Ureter (tissue), 1 donor: ENCODE data around the gene GRK5. TPM values are rescaled to one million over a fixed set of nuclear protein-coding genes. Genes with fewer than 3 reads are reported as not detected.

Experiments used
- DNase-seq: peaks from one replicate; pipeline ENCODE4 v3.0.0-alpha.2; 2020; ENCODE audit warnings: low spot score
- total RNA-seq: library from RNA; stranded (reverse); gene quantifications from one replicate; pipeline ENCODE4 v1.2.4, GENCODE V29; 2023
- donor health status: DM: yes; HTN: yes; CAD: no.

GRK5 gene
- total RNA-seq, 1 donor from 2014 or later: 16.7 TPM

DNA sequence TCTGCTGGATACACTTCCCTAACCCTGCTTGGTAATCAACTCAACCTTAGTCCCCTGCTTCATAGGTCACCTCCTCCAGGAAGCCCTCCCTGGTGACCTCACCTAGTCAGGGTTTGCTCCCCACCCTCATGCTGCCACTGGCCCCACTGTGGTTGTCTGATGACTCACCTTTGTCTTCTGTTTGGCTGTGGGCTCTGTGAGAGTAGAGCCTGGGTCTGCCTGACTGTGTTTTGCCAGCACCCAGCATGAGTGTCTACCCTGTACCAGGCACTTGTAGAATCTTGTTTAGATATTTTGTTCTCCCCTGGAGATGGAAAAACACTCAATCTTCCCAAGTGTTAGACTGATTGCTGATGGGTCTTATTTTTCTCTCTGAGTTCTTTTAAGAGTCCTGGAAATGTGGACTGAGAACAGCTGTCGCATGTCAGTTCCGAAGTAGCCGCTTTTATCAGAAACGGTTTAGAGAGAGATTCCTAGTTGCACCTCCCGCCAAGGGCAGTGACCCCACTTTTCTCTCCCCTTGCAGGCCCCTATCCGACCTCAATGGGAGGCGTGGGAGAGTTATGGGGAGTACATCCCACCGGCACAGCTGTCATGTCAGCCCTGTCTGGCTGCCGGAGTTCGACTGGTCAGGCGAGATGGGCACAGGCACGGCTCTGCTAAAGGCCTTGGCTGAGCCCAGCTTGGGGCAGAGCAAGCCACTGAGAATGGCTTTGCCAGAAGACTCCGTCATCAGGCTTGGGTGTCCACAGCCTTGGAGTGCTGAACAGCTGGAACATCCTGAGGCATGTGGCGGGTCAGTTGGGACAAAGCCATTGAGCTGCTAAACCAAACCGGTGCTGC lies 134.3 kb downstream of the GRK5 start:
- peak; percentile 69 for DNase-seq

DNA sequence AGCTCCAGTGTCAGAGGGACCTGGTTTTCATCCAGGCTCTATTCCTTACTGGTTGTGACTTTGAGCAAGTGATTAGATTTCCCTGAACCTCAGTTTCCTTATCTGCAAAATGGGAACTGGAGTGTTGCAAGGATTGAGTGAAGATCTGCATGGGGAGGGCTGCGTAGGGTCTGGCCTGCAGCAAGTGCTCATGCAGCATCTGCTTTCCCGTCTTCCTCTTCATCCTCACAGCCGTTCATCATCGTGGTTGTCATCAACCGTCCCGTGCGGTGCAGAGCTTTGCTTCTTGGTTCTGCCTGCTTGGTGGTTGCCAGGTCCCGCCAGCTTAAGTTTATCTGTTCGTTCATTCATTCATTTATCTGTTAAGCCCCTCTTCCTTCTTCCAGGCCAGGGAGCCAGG lies 135.0 kb downstream of the GRK5 start:
- no peak for DNase-seq

DNA sequence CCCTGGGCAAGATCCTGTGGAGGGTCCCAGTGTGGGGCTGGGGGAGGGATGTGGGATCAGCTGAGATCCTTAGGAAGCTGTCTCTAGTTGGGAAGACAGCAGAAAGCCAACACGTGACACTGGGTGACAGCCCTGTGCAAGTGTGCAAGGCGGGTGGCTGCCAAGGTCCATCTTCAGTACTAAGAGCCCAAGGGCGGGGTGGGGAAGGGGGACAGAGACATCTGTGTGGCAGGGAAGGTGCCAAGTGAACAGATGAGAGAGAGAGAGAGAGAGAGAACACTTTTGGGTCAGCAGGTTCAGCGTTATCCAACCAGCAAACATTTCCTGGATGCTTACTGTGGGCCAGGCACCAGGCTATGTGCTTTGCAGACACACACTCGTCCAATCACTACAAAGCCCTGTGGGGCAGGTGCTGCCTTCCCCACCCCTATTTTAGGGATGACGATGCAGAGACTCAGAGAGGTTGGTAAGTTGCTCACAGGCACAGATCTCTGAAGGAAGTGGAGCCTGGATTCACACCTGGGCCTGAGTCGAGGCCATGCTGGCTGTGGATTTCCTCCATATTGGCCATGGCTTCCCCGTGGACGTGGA lies 135.7 kb downstream of the GRK5 start:
- no peak for DNase-seq

DNA sequence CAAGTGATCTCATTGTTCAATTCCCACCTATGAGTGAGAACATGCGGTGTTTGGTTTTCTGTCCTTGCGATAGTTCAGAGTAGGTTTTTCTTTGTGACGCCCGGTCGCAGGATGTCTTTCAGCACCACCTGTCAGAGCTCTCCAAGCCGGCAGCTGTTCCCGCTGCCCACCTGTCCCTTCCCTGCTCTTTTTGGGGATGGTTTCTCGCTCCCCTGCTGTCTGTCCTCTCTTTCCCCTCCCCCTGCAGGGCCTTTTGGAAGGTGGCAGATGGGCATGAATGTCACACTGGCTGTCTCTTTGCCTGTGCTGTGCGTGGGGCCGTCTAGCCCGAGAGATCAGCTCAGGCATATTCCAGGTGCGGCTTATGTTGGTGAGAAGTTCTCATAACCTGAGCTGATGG lies 137.0 kb downstream of the GRK5 start:
- DNase-seq: no peak

DNA sequence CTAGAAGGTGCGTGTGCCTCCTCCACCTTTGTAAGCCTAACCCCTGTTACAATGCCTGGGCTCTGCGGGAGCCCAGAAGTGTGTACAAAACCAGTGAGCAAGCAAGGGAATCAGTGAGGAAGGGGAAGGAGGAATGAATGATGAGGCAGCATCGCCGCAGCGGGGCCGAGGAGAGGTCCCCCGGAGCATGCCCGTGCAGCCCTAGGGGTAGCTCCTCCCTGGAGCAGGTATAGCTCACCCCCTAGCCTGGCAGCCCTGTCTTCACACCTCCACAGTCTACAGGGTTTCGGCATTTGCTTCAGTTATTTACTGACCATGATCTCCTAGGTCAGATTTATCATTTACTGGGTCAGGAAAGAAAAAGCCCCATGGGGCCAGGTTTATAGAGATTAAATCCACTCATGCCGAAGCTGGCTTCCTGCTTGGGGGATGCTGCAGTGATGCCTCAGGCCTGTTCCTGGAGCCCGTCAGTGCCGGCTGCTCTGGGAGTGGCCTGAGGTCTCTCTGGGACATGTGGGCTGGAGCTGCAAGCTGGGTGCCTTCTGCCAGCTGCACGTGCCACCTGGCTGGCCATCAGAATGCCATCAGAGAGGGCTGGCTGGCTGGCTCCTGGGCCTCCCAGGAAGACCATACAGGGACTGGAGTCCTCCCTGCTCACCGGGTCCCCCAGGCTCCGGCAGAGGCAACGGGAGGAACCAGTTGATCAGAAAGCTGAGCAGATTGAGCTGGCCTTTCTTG lies 138.9 kb downstream of the GRK5 start:
- DNase-seq: no peak

DNA sequence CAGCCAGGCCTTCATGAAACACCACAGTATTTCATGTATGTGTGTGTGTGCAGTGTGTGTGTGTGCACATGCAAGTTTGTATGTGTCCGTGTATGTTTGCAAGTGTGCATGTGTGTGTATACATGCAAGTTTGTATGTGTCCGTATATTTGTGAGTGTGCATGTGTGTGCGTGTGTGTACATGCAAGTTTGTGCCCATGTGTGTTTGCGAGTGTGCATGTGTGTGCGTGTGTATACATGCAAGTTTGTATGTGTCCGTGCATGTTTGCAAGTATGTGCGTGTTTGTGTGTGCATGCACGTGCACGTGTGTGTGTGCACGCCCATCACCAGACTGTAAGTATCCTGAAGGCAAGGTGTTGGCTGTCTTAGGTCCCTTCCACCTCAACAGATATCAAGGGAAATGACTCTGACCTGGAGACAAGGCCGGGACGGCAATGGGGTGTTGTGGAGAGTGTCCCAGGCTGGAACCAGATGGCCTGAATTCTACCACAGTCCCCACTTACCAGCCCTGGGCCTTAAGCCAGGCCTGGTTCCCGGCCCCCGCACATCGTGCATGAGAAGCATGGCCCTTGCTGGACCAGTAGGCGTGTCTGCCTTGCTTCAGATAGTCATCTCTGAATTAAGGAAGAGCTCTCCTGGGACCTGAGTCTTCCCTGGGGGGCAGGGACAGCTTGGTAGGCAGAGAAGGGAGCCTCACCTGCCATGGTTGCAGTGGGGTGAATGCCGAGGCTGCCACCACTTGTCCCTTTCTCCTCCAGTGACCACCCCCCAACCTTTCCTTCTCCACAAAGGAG lies 140.0 kb downstream of the GRK5 start:
- no peak for DNase-seq

DNA sequence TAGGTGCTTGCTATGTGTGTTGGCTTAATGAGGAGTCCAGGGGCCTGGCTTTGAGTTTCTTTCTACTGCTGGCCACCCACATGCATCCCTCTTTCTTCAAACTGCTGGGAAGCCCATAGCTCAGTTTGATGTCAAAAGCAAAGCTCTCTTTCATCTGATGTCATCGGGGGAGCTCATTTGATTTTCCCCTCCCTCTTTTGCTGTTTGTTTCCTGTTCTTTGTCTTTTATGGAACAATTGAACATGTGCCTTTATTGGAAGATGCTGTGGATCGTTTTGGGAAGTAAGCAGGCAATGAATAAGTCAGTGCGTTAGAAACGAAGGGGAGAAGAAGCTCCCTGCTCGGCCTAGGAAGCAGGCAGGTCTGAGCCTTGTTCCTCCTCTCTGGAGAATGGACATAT lies 140.7 kb downstream of the GRK5 start:
- DNase-seq: no peak

DNA sequence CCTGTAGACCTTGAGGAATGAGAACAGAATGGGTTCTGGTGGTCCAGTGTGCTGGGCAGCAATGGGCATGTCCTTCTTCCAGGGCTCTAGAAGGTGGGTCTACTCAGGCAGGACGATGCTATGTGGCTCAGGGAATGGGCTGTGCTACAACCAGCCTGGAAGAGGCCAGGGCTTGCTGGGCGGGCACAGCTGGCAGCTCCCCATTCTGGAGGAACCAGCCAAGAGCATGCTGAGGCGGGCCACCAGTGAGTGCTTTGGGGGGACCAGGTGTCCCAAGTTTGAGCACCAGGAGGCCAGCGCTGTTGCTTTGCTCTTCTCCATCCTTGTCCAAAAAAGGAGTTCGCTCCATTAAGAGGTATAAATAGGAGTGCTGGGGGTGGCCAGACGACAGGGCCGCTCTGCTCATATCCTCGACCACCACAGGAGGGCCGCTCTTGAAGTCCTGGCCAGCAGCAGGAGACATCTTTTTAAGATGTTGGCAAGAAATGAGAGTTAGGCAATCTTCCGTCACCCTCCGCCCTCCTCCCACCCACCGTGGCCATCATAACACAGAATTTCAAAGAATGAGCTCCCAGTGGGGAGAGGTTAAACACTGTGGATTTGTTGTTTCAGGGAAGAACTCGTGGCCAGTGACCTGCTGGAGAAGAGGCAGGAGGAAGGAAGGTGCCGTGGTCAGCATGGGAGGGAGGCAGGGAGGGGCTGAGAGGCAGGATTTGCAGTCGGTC lies 141.3 kb downstream of the GRK5 start:
- no peak for DNase-seq

DNA sequence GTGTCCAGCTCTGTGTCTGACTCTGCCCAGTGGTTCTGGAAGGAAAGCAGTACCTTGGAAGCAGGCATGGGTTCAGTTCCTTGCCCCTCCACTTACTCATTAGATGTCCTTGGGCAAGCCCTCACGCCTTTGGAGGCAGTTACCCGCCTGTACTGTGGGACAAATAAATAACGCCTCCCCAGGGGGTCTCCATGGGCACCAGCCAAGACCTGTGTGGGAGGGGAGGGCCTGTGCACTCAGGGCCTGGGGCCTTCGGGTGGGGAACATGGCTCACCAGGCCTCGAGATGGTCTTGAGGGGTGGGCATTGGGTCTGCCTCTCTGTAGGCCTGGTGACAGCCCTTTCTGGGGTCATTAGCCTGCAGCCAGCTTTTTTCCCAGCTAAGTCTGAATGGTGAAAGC lies 142.0 kb downstream of the GRK5 start:
- DNase-seq: no peak

DNA sequence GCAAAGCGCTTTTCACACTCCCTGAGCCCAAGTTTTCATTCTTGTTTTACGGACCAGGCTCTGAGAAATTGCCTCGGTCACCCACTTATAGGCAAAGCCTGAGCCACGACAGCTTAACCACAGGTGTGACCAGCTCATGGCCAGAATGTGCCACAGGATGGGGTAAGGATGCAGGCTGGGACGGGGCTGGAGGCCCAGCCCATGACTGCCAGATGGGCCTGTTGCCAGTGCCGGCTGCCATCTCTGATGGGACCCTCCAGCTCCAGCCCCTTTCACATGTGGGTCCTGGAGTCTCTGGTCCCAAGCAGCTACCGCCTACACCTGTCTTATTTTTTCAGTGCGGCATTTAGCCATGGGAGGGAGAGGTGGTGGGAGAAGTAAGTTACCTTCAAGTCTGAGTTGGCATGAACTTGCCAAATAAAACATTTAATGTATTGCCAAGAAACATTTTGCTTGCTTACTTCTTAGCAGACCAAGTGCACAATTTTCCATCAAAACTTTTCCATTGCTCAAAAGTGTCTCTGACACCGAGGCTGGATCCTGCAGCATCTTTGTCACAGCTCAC lies 142.6 kb downstream of the GRK5 start:
- DNase-seq: no peak

DNA sequence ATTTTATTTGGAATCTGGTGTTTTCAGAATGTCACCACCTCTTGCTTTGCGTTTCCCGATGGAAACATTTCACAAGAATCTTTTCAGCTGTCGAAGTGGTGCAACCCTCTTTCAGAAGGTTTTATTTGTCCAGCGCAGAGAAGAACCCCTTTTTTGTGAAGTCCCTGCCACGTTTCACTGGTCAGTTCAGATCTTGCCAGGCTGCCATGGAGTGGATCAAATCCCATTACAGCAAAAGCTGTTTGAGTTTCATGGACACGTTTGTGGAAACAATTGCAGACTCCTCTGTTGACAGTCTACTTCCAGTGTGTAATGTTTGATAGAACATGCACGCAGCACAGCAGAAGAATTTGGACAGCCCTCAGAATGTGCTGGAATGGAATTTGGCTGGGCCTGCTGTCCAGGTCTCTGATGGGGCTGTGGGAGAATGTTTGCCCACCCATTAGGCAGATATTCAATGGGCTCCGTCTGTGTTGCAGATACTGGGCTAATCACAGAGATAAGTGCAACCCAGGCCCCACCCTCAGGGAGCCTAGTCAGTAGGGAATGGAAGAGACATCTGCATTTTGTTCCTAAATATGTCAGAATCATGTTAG lies 143.2 kb downstream of the GRK5 start:
- DNase-seq: no peak

DNA sequence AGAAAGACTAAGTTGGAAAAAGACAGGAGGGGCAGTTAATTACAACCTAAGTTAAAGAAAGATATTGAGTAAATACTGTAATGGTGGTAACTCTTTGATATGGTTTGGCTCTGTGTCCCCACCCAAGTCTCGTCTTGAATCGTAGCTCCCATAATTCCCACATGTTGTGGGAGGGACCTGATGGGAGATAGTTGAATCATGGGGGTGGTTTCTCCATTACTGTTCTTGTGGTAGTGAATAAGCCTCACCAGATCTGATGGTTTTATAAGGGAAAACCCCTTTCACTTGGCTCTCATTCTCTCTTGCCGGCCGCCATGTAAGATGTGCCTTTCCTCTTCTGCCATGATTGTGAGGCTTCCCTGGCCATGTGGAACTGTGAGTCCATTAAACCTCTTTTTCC lies 143.8 kb downstream of the GRK5 start:
- no peak for DNase-seq

DNA sequence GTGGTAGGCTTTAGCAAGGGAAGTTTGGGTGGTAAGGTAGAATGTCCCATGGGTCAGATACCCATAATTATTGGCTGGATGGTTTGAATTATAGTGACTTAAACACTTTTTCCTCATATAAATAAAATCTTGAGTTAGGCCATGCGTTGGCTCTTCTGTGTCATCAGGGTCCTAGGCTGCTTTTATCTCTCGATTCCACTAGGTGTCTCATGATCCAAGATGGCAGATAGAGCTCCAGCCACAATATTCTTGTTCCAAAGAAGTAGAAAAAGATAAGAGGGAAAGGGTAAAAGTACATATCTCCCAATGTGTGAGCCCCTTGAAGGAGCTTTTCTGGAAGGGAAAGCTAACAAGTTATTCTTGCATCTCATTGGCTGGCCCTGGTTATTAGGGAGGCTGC lies 144.7 kb downstream of the GRK5 start:
- DNase-seq: no peak

DNA sequence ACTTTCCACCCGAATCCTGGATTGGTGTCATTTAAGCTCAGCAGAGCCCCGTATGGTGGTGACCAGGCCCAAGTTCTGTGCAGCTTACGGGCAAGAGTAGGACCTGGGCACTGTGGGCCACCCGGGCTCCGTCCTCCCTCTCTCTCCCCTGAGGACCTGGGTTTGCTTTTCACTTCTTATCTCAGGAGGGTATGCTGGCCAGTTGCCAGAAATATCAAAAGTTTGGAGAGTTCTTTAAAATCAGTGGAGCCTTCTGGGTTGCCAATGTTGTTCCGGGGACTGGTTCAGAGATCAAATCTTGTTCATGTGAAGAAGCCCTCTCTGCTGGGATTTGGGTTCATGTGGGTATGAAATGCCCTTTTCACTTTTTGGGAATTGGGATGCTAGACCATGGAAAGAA lies 145.4 kb downstream of the GRK5 start:
- no peak for DNase-seq

DNA sequence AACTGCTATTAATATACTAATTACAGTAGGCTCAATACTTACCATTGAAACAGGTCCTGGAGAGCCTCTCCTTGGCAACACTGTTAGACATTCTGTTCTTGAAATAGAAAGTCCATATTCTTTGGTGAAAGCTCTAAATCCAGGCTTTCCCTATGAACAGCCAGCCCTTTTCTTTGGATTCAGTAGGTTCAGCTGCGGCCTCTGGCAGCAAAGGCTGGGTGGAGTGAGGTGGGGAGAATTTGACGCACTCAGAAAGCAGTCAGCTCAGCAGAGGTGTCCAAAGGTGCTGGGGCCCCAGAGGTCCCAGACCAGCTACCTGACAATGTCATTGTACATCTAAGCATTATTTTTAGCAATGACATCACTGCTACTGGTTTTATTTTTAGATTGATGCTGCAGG lies 146.1 kb downstream of the GRK5 start:
- no peak for DNase-seq

DNA sequence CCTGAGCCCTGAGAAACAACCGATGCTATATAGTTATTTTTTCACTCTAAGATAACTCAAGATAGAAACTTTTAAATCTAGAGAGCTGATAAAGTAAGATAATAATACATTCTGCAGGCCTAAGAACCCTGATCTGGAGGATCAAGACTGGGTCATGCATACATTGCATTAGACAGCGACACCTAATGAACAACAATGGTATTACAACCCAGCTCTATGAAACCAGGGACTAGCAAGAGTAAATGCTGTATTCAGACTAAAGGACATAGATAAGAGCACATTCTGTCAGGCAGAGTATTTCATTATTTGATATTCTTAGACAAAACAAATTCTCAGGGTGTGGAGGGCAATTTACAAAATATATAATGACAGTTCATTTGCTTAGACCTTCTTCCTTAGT lies 148.6 kb downstream of the GRK5 start:
- no peak for DNase-seq

DNA sequence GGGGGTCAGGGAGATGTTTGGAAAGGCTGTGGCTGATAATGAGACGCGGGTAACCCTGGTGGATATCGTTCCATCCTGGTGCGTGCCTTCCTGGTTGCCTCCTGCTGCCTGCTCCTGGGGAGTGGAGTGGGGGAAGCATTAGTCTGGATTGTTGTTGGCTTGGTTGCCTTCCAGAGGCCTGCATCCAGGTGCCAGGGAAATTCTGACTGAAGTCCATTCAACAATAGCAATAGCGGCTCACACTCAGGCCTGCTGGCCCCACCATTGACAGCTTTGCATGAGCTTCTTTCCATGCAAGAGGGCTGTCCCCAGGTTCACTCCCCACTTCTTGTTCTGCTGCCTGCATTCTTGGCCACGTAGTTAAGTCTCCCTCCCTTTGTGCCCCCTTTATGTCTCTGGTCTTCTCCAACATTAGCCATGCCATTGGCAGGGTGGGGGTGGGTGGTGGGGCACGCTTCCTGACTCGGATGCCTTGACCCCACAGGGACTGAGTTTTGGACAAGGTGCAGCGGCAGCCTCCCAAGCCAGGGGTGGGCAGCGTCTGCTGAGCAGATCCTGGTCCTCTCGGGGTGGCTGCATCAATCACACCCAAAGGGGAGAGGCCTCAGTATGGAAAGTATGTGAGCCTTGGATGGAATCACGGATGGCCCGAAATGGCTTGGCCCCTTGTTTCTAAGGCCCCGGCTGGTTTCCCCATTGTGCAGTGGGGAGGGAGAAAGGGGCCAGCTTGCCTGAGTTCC lies 150.2 kb downstream of the GRK5 start:
- DNase-seq: no peak

DNA sequence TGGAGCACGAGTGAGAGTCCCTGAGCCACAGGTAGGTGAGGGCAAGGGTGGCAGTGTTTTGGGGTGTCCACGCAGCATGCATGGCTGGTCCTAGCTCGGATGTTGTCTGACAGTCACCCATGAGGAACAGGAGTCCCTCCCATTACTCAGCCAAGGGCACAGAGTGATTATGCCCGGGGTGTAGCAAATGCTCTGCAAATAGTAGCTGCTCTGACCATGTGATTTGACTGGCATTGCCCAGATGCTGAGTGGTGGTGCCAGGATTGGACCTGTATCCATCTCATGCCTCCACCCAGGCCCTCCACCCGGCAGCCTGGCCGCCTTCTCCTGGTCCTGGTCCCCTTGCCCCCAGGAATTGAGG lies 150.8 kb downstream of the GRK5 start:
- DNase-seq: no peak

DNA sequence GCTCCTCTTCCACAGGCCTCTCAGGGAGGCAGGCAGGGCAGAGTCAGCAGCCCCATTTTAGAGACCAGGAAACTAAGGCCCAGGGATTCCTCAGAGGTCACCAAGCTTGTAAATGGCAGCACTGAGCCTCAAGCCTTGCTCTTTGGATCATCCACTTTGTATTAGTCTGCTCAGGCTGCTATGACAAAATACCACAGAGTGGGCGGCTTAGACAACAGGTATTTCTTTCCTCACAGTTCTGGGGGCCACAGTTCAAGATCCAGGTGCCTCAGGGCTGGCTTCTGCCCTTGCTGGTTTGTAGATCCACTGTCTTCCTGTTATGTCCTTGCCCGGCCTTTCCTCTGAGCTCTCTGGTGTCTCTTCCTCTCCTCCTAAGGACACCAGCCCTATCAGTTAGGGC lies 151.2 kb downstream of the GRK5 start:
- DNase-seq: no peak

DNA sequence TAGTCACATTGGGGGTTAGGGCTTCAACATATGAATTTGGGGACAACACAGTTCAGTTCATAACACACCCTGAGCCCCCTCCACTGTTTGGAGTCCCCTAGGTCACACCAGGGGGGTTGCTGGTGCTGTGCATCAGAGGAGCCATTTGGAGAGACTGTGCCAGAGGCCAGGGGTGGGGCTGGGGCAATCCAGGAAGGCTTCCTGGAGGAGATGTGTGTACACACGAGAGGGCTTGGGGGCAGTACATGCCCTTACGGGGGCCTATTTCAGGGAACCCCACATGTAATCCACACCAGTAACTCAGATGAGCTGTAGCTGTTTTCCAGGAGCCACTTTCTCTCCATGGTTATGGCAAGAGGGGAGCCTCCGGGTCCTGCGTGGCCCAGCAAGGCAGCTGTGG lies 151.7 kb downstream of the GRK5 start:
- DNase-seq: no peak
